Fibroblast of mammary gland (primary cell): ENCODE measurements around the gene RELN.

Experiments
- DNase-seq: peaks from one replicate; pipeline ENCODE4 v3.0.0-alpha.2; 2010; ENCODE audit warnings: low read depth
- H3K4me3 ChIP-seq: 2 replicates; pipeline ENCODE4 v1.5.1; 2011; ENCODE audit warnings: low read depth, mild to moderate bottlenecking, low read length, moderate library complexity; ENCODE audit not compliant: control insufficient read depth
- CTCF ChIP-seq: conservative IDR thresholded peaks from 2 replicates; pipeline ENCODE4 v1.5.1; 2011; ENCODE audit warnings: low read depth, low read length, inconsistent platforms; ENCODE audit not compliant: control insufficient read depth, insufficient read depth

Gene RELN

GRCh38 chr7:103752995-103753394 is 236.5 kb downstream of the RELN start:
- no peak overlapping the region for H3K4me3 ChIP-seq
- peak; percentile 25 for DNase-seq
- no peak for TF ChIP-seq CTCF

- no peak for DNase-seq
- no peak for TF ChIP-seq CTCF
- H3K4me3 ChIP-seq = no peak overlapping the region
These were observed 238.1 kb downstream of the RELN start for GRCh38 chr7:103751311-103751880.

- H3K4me3 ChIP-seq = no peak overlapping the region
- no peak for TF ChIP-seq CTCF
- DNase-seq = no peak
These were observed 240.8 kb downstream of the RELN start for GRCh38 chr7:103748680-103749079.

- DNase-seq = peak; percentile 63
- no peak for TF ChIP-seq CTCF
These were observed 254.1 kb downstream of the RELN start for GRCh38 chr7:103735377-103735776.

GRCh38 chr7:103731169-103731568 is 258.3 kb downstream of the RELN start:
- no peak for DNase-seq
- TF ChIP-seq CTCF = no peak
- no peak overlapping the region for H3K4me3 ChIP-seq

More at GRCh38 chr7:103735377-103735776, 254.1 kb downstream of the RELN start:
- H3K4me3 ChIP-seq = no peak overlapping the region

- DNase-seq = no peak
- TF ChIP-seq CTCF = no peak
- no peak overlapping the region for H3K4me3 ChIP-seq
These were observed 260.4 kb downstream of the RELN start for GRCh38 chr7:103729026-103729425.
